Measurements from ENCODE around the gene TRABD2B.

GRCh38 chr1:47783638-47784496 lies 213.3 kb downstream of the TRABD2B start:
- no peak for TF ChIP-seq CTCF (IDR thresholded peaks at IDR 0.05)
- no peak for TF ChIP-seq POLR2A (IDR thresholded peaks at IDR 0.05)
- TF ChIP-seq POLR2AphosphoS5 (IDR thresholded peaks at IDR 0.05): no peak
- no peak for TF ChIP-seq EP300 (IDR thresholded peaks at IDR 0.05)
